ENCODE data around the gene PTPRM. TPM values are rescaled to one million over a fixed set of nuclear protein-coding genes. Genes with fewer than 3 reads are reported as not detected.

Gene PTPRM
- total RNA-seq, 1 donor, result 84.7 TPM

DNA sequence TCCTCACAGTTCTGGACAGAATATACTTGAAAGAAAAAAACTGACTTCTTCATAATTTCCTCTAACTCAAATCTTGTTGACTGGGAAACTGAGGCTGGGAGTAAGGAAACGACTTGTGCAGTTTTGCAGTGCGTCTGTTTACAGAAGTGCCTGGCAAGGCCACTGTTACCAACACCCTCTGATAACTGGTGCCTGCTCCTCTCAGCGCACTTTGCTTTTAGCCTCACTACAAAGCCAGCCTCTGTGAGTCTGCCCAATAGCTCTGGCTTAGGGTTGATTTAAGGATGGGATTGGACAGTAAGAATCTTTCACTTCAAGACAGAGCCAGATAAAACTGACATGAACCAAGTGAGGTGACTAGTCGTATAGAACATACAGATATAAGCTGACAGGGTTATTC, 410.8 kb downstream of the PTPRM start:
- Histone ChIP-seq H3K4me3 (ENCODE audit: insufficient read depth, low read length) (no peak overlapping the region), H3K79me2 (ENCODE audit: insufficient read depth, low read length) (no peaks in the 10 kb centered on the region)
- TF ChIP-seq, protein P1, sequence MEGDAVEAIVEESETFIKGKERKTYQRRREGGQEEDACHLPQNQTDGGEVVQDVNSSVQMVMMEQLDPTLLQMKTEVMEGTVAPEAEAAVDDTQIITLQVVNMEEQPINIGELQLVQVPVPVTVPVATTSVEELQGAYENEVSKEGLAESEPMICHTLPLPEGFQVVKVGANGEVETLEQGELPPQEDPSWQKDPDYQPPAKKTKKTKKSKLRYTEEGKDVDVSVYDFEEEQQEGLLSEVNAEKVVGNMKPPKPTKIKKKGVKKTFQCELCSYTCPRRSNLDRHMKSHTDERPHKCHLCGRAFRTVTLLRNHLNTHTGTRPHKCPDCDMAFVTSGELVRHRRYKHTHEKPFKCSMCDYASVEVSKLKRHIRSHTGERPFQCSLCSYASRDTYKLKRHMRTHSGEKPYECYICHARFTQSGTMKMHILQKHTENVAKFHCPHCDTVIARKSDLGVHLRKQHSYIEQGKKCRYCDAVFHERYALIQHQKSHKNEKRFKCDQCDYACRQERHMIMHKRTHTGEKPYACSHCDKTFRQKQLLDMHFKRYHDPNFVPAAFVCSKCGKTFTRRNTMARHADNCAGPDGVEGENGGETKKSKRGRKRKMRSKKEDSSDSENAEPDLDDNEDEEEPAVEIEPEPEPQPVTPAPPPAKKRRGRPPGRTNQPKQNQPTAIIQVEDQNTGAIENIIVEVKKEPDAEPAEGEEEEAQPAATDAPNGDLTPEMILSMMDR (IDR thresholded peaks at IDR 0.05; ENCODE audit: extremely low read depth, low read depth, low read length), result no peak

DNA sequence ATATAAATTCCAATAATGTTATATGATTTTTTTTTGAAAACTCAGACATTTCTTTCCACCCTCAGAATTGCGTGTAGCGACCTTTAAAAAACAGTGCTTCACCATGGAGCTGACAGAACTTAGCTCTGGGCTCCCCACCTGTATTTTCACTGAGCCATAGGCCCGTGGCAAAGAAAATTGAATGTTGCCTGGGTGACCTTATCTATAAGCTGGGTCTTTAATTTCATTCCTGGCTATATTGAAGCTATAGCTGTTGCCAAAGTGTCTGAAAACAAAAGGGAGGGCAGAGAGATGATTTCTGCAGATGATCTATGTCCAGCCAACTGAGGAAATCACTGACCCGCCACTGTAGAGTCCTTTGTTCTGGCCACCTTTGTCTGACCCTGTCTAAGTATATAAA, 411.7 kb downstream of the PTPRM start:
- Histone ChIP-seq H3K4me1 (ENCODE audit: insufficient read depth, low read length) (no peaks in the 10 kb centered on the region), H3K79me2 (ENCODE audit: insufficient read depth, low read length) (no peaks in the 10 kb centered on the region), H3K4me3 (ENCODE audit: insufficient read depth, low read length) (no peak overlapping the region), H3K4me2 (ENCODE audit: insufficient read depth, low read length) (no peak overlapping the region), H3K27me3 (ENCODE audit: insufficient read depth, low read length) (no peaks in the 10 kb centered on the region), H3K9me3 (ENCODE audit: low read depth, low read length) (no peaks in the 10 kb centered on the region), H2AFZ (ENCODE audit: low read length) (no peak overlapping the region), H3K27ac (ENCODE audit: low read depth, low read length) (no peak overlapping the region), H4K20me1 (ENCODE audit: insufficient read depth, low read length) (no peaks in the 10 kb centered on the region), H3K36me3 (ENCODE audit: insufficient read depth, low read length) (no peaks in the 10 kb centered on the region)
- TF ChIP-seq, protein P1 (IDR thresholded peaks at IDR 0.05; ENCODE audit: extremely low read depth, low read depth, low read length), result no peak
- DNase-seq (ENCODE audit: insufficient read length, low spot score, missing footprints), result no peak

More for the DNA sequence above, 410.8 kb downstream of the PTPRM start:
- Histone ChIP-seq H3K27ac (ENCODE audit: low read depth, low read length) (no peak overlapping the region), H3K36me3 (ENCODE audit: insufficient read depth, low read length) (no peaks in the 10 kb centered on the region), H2AFZ (ENCODE audit: low read length) (no peak overlapping the region), H3K27me3 (ENCODE audit: insufficient read depth, low read length) (no peaks in the 10 kb centered on the region), H3K9me3 (ENCODE audit: low read depth, low read length) (no peaks in the 10 kb centered on the region), H3K4me1 (ENCODE audit: insufficient read depth, low read length) (no peaks in the 10 kb centered on the region), H4K20me1 (ENCODE audit: insufficient read depth, low read length) (no peaks in the 10 kb centered on the region), H3K4me2 (ENCODE audit: insufficient read depth, low read length) (no peak overlapping the region)
- DNase-seq (ENCODE audit: insufficient read length, low spot score, missing footprints), result no peak

DNA sequence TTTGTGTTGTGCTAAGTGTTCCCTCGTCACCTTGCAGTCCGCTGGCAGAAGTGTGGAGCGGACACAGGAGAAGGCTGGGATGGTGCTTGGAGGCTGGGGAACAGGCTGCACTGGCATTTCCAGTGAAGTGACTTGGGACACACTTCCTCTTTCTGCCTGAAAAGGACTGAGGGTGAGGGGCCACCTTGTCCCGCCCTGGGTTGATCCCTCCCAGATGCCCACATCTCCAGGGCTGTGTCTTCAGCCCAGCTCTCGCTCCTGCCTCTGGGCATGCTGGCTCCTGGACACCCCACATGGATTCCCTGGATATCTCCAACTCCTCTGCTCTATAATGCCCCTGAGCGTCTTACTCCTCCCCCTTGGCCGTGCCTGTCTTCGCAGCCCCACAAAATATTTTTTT, 412.6 kb downstream of the PTPRM start:
- Histone ChIP-seq H3K79me2 (ENCODE audit: insufficient read depth, low read length) (no peaks in the 10 kb centered on the region), H2AFZ (ENCODE audit: low read length) (no peak overlapping the region), H3K4me1 (ENCODE audit: insufficient read depth, low read length) (no peaks in the 10 kb centered on the region), H4K20me1 (ENCODE audit: insufficient read depth, low read length) (no peaks in the 10 kb centered on the region), H3K36me3 (ENCODE audit: insufficient read depth, low read length) (no peaks in the 10 kb centered on the region), H3K27ac (ENCODE audit: low read depth, low read length) (no peak overlapping the region), H3K4me3 (ENCODE audit: insufficient read depth, low read length) (no peak overlapping the region), H3K27me3 (ENCODE audit: insufficient read depth, low read length) (no peaks in the 10 kb centered on the region), H3K9me3 (ENCODE audit: low read depth, low read length) (no peaks in the 10 kb centered on the region), H3K4me2 (ENCODE audit: insufficient read depth, low read length) (no peak overlapping the region)
- DNase-seq (ENCODE audit: insufficient read length, low spot score, missing footprints), result no peak
- TF ChIP-seq, protein P1 (IDR thresholded peaks at IDR 0.05; ENCODE audit: extremely low read depth, low read depth, low read length), result no peak

DNA sequence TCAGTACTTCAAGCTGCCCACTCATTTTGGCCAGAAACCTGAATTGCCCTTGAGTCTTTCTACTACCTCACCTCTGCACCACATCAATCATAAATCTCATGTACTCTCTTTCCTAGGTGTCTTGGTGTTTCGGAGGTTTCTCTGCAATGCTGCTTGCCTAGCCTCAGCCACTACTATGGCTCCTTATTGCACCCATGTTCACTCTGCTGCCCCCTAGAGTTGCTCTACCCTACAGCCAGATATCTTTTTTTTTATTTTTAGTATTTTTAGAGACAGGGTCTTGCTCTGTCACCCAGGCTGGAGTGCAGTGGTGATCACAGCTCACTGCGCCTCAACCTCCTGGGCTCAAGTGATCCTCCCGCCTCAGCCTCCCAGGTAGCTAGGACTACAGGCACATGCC, 413.0 kb downstream of the PTPRM start:
- H3K27ac ChIP-seq (ENCODE audit: low read depth, low read length), result no peak overlapping the region
- H4K20me1 ChIP-seq (ENCODE audit: insufficient read depth, low read length), result no peaks in the 10 kb centered on the region
- H3K79me2 ChIP-seq (ENCODE audit: insufficient read depth, low read length), result no peaks in the 10 kb centered on the region
- H3K4me3 ChIP-seq (ENCODE audit: insufficient read depth, low read length), result no peak overlapping the region
- no peak for DNase-seq (ENCODE audit: insufficient read length, low spot score, missing footprints)
- no peaks in the 10 kb centered on the region for H3K36me3 ChIP-seq (ENCODE audit: insufficient read depth, low read length)
- H3K4me2 ChIP-seq (ENCODE audit: insufficient read depth, low read length), result no peak overlapping the region
- H3K4me1 ChIP-seq (ENCODE audit: insufficient read depth, low read length), result no peaks in the 10 kb centered on the region
- no peak overlapping the region for H2AFZ ChIP-seq (ENCODE audit: low read length)
- H3K9me3 ChIP-seq (ENCODE audit: low read depth, low read length), result no peaks in the 10 kb centered on the region
- TF ChIP-seq, protein P1 (IDR thresholded peaks at IDR 0.05; ENCODE audit: extremely low read depth, low read depth, low read length), result no peak
- no peaks in the 10 kb centered on the region for H3K27me3 ChIP-seq (ENCODE audit: insufficient read depth, low read length)

Data from osteoblast (primary cell).